ENCODE data around the gene GAS7.

Gene GAS7

DNA sequence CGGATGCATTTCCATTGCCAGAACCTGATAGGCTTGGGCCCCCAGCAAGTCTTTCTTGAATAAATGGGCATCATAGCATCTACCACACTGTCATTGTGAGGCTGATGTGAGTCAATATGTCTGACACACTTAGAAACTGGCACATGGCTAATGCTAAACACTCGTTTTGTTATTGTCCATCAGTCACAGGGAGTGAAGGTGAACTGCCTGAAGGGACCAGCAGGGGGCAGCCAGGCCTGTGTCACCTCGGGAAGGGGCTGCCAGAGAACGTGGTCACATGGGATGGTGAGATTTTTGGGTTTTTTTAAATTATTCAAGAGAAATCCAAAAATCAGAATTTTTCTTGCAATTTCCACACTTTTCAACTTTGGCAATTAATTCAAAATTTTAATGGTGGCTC, 292.5 kb downstream of the GAS7 start:
- DNase-seq (ENCODE audit: low spot score) = peak; percentile 84
- TF ChIP-seq, protein P1, sequence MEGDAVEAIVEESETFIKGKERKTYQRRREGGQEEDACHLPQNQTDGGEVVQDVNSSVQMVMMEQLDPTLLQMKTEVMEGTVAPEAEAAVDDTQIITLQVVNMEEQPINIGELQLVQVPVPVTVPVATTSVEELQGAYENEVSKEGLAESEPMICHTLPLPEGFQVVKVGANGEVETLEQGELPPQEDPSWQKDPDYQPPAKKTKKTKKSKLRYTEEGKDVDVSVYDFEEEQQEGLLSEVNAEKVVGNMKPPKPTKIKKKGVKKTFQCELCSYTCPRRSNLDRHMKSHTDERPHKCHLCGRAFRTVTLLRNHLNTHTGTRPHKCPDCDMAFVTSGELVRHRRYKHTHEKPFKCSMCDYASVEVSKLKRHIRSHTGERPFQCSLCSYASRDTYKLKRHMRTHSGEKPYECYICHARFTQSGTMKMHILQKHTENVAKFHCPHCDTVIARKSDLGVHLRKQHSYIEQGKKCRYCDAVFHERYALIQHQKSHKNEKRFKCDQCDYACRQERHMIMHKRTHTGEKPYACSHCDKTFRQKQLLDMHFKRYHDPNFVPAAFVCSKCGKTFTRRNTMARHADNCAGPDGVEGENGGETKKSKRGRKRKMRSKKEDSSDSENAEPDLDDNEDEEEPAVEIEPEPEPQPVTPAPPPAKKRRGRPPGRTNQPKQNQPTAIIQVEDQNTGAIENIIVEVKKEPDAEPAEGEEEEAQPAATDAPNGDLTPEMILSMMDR (IDR thresholded peaks at IDR 0.05; ENCODE audit: extremely low read depth, insufficient read depth, missing control alignments) = peak; percentile 70
- in situ Hi-C loops (cut with MboI; ENCODE audit: low pct_unique_long_range_greater_than_20kb, low sequenced_read_pairs, unreplicated experiment) = no loop called here

DNA sequence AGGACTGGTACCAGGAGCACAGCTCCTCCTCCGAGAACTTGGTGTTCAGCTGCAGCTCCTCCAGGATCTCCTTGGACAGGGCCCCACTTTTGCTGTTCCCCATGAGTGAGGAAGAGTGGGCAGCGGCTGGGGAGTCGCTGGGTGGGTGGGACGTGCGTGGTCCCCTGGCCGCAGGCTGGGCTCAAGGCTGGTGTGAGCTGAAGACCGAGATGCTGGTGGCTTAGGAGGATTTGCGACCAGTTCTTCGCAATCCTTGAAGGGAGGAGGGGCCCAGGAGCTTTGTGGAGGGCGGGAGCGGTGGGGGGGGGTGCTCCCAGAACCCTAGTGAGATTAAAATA, 293.4 kb downstream of the GAS7 start, which contains the start of gene RCVRN:
Gene RCVRN, minus strand, starts transcription at position 194 of the 338 bp plus-strand sequence. Its CDS starts 91 bp downstream, at position 103.
- in situ Hi-C loops (cut with MboI; ENCODE audit: low pct_unique_long_range_greater_than_20kb, low sequenced_read_pairs, unreplicated experiment) = no loop called here
- DNase-seq (ENCODE audit: low spot score) = no peak
- TF ChIP-seq, protein P1 (IDR thresholded peaks at IDR 0.05; ENCODE audit: extremely low read depth, insufficient read depth, missing control alignments) = no peak

DNA sequence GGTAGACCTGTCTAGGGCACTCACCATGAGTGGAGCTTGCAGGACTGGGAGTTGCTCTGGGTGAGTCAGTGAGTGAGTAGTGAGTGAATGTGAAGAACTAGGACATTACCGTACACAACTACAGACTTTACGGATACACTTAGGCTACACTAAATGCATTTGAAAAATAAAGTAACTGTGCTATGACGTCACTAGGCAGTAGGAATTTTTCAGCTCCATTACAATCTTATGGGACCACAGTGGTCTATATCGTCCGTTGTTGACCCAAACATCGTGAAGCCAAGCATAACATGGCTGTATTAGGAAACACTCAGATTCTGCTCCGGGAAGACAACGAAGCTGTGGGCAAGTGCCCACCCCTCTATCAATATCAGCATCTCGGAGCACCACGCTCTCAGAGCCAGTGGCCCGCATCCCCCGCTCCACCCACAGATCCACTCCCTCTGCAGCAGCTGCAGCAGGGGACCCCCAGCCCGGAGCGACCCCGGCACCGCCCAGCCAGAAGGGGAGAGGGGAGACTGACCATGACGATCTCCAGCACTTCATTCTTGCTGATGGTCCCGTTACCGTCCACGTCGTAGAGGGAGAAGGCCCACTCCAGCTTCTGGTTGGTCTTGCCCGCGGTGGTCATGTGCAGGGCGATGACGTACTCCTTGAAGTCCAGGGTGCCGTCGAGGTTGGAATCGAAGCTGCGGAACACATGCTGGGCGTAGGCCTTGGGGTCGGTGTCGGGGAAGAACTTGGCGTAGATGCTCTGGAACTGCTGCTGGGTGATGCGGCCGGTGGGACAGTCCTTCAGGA, 293.9 kb downstream of the GAS7 start:
- no peak for DNase-seq (ENCODE audit: low spot score)
- in situ Hi-C loops (cut with MboI; ENCODE audit: low pct_unique_long_range_greater_than_20kb, low sequenced_read_pairs, unreplicated experiment) = no loop called here
- TF ChIP-seq, protein P1 (IDR thresholded peaks at IDR 0.05; ENCODE audit: extremely low read depth, insufficient read depth, missing control alignments) = no peak

DNA sequence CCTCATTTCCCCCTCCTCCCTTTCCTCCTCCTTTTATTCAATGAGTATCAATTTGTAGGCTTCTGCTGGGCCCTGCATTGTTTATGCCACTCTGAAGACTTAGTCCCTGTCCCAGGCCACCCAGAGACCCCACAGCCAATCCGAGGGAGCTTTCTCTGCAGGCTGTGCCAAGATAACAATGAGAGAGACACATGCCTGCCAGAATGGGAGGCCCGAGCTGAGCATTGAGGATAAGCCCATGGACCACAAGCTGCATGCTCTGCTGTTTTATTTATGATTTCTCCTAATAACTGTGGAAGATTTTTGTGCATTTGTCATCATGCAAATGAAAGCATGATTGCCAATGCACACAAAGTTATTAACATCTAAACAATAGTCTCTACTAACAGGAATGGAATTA, 296.3 kb downstream of the GAS7 start:
- in situ Hi-C loops (cut with MboI; ENCODE audit: low pct_unique_long_range_greater_than_20kb, low sequenced_read_pairs, unreplicated experiment) = no loop called here
- TF ChIP-seq, protein P1 (IDR thresholded peaks at IDR 0.05; ENCODE audit: extremely low read depth, insufficient read depth, missing control alignments) = no peak
- DNase-seq (ENCODE audit: low spot score) = no peak

DNA sequence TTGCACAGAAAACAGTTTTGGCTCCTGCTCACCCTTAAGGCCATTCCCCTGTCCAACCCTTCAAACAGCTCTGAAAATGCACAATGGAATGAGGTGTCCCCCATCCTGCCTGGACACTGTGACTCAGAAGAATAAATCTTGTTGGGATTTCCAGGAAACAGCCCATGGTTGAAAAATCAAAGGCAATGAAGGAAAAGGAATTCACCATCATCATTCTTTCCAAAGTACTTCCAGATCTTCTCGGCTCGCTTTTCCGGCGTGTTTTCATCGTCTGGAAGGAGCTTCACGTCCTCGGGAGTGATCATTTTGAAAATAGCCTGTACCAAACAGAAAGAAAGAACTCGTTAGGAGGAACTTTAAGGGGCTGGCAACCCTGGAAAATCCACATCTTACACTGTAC, 297.6 kb downstream of the GAS7 start:
- TF ChIP-seq, protein P1 (IDR thresholded peaks at IDR 0.05; ENCODE audit: extremely low read depth, insufficient read depth, missing control alignments) = no peak
- in situ Hi-C loops (cut with MboI; ENCODE audit: low pct_unique_long_range_greater_than_20kb, low sequenced_read_pairs, unreplicated experiment) = no loop called here
- DNase-seq (ENCODE audit: low spot score) = no peak

DNA sequence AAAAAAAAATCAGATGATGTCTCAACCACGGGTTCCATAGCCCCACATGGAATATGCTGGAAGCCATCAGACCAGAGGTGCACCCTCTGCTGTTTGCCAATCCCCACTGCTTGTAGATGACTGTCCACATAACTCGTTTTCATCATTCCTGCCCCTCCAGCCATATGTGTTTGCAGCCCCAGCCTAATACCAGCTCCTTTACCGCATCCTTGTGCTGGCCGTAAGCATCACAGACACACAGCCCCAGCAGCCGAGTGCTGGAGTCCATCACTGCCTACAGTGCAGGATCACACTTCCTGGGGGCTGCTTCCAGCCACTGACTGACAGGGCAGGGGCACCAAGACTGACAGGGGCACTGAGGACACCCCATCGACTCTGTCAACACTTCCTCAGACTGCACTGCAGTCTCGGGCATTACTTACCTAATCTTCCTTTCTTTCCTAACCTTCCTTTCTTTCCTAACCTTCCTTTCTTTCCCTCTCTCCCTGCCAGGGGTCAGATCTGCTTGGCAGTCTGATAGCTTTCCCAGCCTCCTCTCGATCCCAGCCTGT, 298.3 kb downstream of the GAS7 start:
- DNase-seq (ENCODE audit: low spot score) = no peak
- in situ Hi-C loops (cut with MboI; ENCODE audit: low pct_unique_long_range_greater_than_20kb, low sequenced_read_pairs, unreplicated experiment) = no loop called here
- TF ChIP-seq, protein P1 (IDR thresholded peaks at IDR 0.05; ENCODE audit: extremely low read depth, insufficient read depth, missing control alignments) = no peak

All from GM13977 (cell line).